Measurements from ENCODE around the gene PTPRJ.

Gene PTPRJ

GRCh38 chr11:48055292-48056132, 75.2 kb downstream of the PTPRJ start:
- H3K9me3 ChIP-seq (ENCODE audit: severe bottlenecking), result no peaks in the 10 kb centered on the region
- H3K27ac ChIP-seq (ENCODE audit: poor library complexity, severe bottlenecking), result peak overlapping the region; percentile 19
- H3K27me3 ChIP-seq (ENCODE audit: insufficient read depth, poor library complexity, severe bottlenecking), result no peaks in the 10 kb centered on the region
- H3K4me3 ChIP-seq (ENCODE audit: severe bottlenecking), result no peak overlapping the region
- no peaks in the 10 kb centered on the region for H3K36me3 ChIP-seq (ENCODE audit: low read depth)
- ATAC-seq (ENCODE audit: low read depth) (peak; percentile 49), DNase-seq (ENCODE audit: low spot score) (no peak)
- no peak for TF ChIP-seq CTCF (IDR thresholded peaks at IDR 0.05; ENCODE audit: poor library complexity, severe bottlenecking)
- H3K4me1 ChIP-seq (ENCODE audit: insufficient read depth, poor library complexity, severe bottlenecking), result peaks cover 29% of the 10 kb centered on the region

- Histone ChIP-seq H3K27me3 (ENCODE audit: insufficient read depth, poor library complexity, severe bottlenecking) (no peaks in the 10 kb centered on the region), H3K9me3 (ENCODE audit: severe bottlenecking) (no peaks in the 10 kb centered on the region), H3K4me3 (ENCODE audit: severe bottlenecking) (no peak overlapping the region), H3K36me3 (ENCODE audit: low read depth) (no peaks in the 10 kb centered on the region), H3K4me1 (ENCODE audit: insufficient read depth, poor library complexity, severe bottlenecking) (peaks cover 24% of the 10 kb centered on the region), H3K27ac (ENCODE audit: poor library complexity, severe bottlenecking) (peak overlapping the region; percentile 19)
- DNase-seq (ENCODE audit: low spot score), result no peak
- no peak for ATAC-seq (ENCODE audit: low read depth)
- no peak for TF ChIP-seq CTCF (IDR thresholded peaks at IDR 0.05; ENCODE audit: poor library complexity, severe bottlenecking)
Measured at GRCh38 chr11:48056325-48057183, 76.2 kb downstream of the PTPRJ start.

GRCh38 chr11:48058064-48058463, 77.7 kb downstream of the PTPRJ start:
- H3K9me3 ChIP-seq (ENCODE audit: severe bottlenecking), result no peaks in the 10 kb centered on the region
- TF ChIP-seq CTCF (IDR thresholded peaks at IDR 0.05; ENCODE audit: poor library complexity, severe bottlenecking), result no peak
- H3K27ac ChIP-seq (ENCODE audit: poor library complexity, severe bottlenecking), result no peak overlapping the region
- DNase-seq (ENCODE audit: low spot score) (no peak), ATAC-seq (ENCODE audit: low read depth) (no peak)
- no peak overlapping the region for H3K4me3 ChIP-seq (ENCODE audit: severe bottlenecking)
- no peaks in the 10 kb centered on the region for H3K36me3 ChIP-seq (ENCODE audit: low read depth)
- H3K27me3 ChIP-seq (ENCODE audit: insufficient read depth, poor library complexity, severe bottlenecking), result no peaks in the 10 kb centered on the region
- peaks cover 12% of the 10 kb centered on the region for H3K4me1 ChIP-seq (ENCODE audit: insufficient read depth, poor library complexity, severe bottlenecking)

- Histone ChIP-seq H3K36me3 (ENCODE audit: low read depth) (no peaks in the 10 kb centered on the region), H3K9me3 (ENCODE audit: severe bottlenecking) (no peaks in the 10 kb centered on the region), H3K27me3 (ENCODE audit: insufficient read depth, poor library complexity, severe bottlenecking) (no peaks in the 10 kb centered on the region), H3K4me3 (ENCODE audit: severe bottlenecking) (no peak overlapping the region), H3K4me1 (ENCODE audit: insufficient read depth, poor library complexity, severe bottlenecking) (peaks cover 12% of the 10 kb centered on the region), H3K27ac (ENCODE audit: poor library complexity, severe bottlenecking) (no peak overlapping the region)
- TF ChIP-seq CTCF (IDR thresholded peaks at IDR 0.05; ENCODE audit: poor library complexity, severe bottlenecking), result no peak
- no peak for DNase-seq (ENCODE audit: low spot score)
- no peak for ATAC-seq (ENCODE audit: low read depth)
Measured at GRCh38 chr11:48058788-48059187, 78.4 kb downstream of the PTPRJ start.
